Activated naive CD4-positive, alpha-beta T cell treated with anti-CD3 and anti-CD28 coated beads, Interleukin-2, amount 50 U/mL, for 72 hours (primary cell): ENCODE data around the gene SLC30A3. TPM values are rescaled to one million over a fixed set of nuclear protein-coding genes. Genes with fewer than 3 reads are reported as not detected.
A peak's percentile ranks its signal among the peaks of the same experiment; 100 is the strongest.

Experiments used
- ATAC-seq, 2 donors: fragments of 150-1000 bp; cut with Tn5 transposase; 2 replicates each; pipeline ENCODE4 v1.10.0; 2021; ENCODE audit warnings: mild to moderate bottlenecking in 2 of 2, moderate library complexity in 2 of 2
- DNase-seq, 2 donors: peaks; one replicate each; pipeline ENCODE4 v3.0.0; 2021 to 2022; ENCODE audit warnings: low spot score in 2 of 2
- H3K27ac Mint-ChIP-seq, 2 donors: one replicate each; pipeline ENCODE4 v1.8.0; 2022; ENCODE audit warnings: mild to moderate bottlenecking in 2 of 2, mixed read lengths in 2 of 2
- H3K36me3 Mint-ChIP-seq, 2 donors: one replicate each; pipeline ENCODE4 v1.8.0; 2022; ENCODE audit warnings: mixed read lengths in 2 of 2
- H3K9me3 Mint-ChIP-seq, 2 donors: one replicate each; pipeline ENCODE4 v1.8.0; 2022; ENCODE audit warnings: mixed read lengths in 2 of 2
- total RNA-seq, 2 donors: library from RNA; stranded (reverse); gene quantifications; one replicate each; pipeline ENCODE4 v1.2.3, GENCODE V29; 2022

SLC30A3 gene
- total RNA-seq, 2 donors from 2014 or later, result 0.68 to 0.88 TPM

- Mint-ChIP-seq H3K36me3 (peaks cover 49 to 59% of the 10 kb centered on the region in 2 donors), H3K9me3 (no peaks in the 10 kb centered on the region), H3K27ac (peak overlapping the region in 1 of 2 donors; percentile 55)
- DNase-seq (no peak), ATAC-seq (no peak)
Observed at GRCh38 chr2:27222407-27222806, 40.4 kb downstream of the SLC30A3 start.

- H3K9me3 Mint-ChIP-seq, result no peaks in the 10 kb centered on the region
- ATAC-seq, result no peak
- peaks cover 55 to 67% of the 10 kb centered on the region in 2 donors for H3K36me3 Mint-ChIP-seq
- no peak overlapping the region for H3K27ac Mint-ChIP-seq
- no peak for DNase-seq
Observed at GRCh38 chr2:27221166-27221565, 41.7 kb downstream of the SLC30A3 start.

GRCh38 chr2:27220091-27220490 is 42.8 kb downstream of the SLC30A3 start:
- H3K36me3 Mint-ChIP-seq, result peaks cover 55 to 72% of the 10 kb centered on the region in 2 donors
- ATAC-seq (no peak), DNase-seq (no peak)
- H3K27ac Mint-ChIP-seq, result no peak overlapping the region
- H3K9me3 Mint-ChIP-seq, result no peaks in the 10 kb centered on the region

DNA sequence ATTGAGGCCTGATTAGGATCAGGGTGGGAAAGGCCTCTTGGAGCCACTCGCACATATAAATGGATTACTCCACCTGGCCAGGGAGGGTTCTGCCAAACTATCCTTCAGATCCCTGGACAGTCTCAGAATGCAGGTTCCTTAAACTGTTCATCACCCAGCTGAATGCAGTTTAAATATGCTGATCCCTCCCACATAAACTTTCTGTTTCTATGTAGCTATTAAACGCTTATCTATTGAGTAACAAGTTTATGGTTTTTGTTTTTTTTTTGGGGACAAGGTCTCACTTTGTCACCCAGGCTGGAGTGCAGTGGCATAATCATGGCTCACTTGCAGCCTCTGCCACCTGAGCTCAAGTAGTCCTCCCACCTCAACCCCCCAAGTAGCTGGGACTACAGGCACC is 43.8 kb downstream of the SLC30A3 start:
- peaks cover 47 to 69% of the 10 kb centered on the region in 2 donors for H3K36me3 Mint-ChIP-seq
- no peak for ATAC-seq
- no peaks in the 10 kb centered on the region for H3K9me3 Mint-ChIP-seq

GRCh38 chr2:27218614-27219013 is 44.2 kb downstream of the SLC30A3 start:
- Mint-ChIP-seq H3K27ac (peak overlapping the region in 1 of 2 donors; percentile 97), H3K36me3 (peaks cover 48 to 72% of the 10 kb centered on the region in 2 donors), H3K9me3 (no peaks in the 10 kb centered on the region)
- no peak for DNase-seq
- ATAC-seq, result no peak

More for the DNA sequence above, 43.8 kb downstream of the SLC30A3 start:
- no peak overlapping the region for H3K27ac Mint-ChIP-seq
- DNase-seq, result no peak

GRCh38 chr2:27217173-27218121 is 45.4 kb downstream of the SLC30A3 start, which contains the start of gene CAD:
TSS of gene CAD (plus strand) at chr2:27217369. CDS start at chr2:27217552, 183 bp downstream.
- H3K9me3 Mint-ChIP-seq, result no peaks in the 10 kb centered on the region
- peaks cover 55 to 72% of the 10 kb centered on the region in 2 donors for H3K36me3 Mint-ChIP-seq
- ATAC-seq (peak; percentile 91 to 93), DNase-seq (peak; percentile 88)
- H3K27ac Mint-ChIP-seq, result peak within 1 kb of the TSS; percentile 95 to 97

GRCh38 chr2:27216416-27217137 is 46.3 kb downstream of the SLC30A3 start:
- H3K36me3 Mint-ChIP-seq, result peaks cover 51 to 69% of the 10 kb centered on the region in 2 donors
- peak overlapping the region; percentile 95 to 97 for H3K27ac Mint-ChIP-seq
- DNase-seq (no peak), ATAC-seq (no peak)
- H3K9me3 Mint-ChIP-seq, result no peaks in the 10 kb centered on the region

- ATAC-seq (no peak), DNase-seq (no peak)
- H3K9me3 Mint-ChIP-seq, result no peaks in the 10 kb centered on the region
- H3K36me3 Mint-ChIP-seq, result peaks cover 45 to 58% of the 10 kb centered on the region in 2 donors
- no peak overlapping the region for H3K27ac Mint-ChIP-seq
Observed at GRCh38 chr2:27214941-27215340, 47.9 kb downstream of the SLC30A3 start.

DNA sequence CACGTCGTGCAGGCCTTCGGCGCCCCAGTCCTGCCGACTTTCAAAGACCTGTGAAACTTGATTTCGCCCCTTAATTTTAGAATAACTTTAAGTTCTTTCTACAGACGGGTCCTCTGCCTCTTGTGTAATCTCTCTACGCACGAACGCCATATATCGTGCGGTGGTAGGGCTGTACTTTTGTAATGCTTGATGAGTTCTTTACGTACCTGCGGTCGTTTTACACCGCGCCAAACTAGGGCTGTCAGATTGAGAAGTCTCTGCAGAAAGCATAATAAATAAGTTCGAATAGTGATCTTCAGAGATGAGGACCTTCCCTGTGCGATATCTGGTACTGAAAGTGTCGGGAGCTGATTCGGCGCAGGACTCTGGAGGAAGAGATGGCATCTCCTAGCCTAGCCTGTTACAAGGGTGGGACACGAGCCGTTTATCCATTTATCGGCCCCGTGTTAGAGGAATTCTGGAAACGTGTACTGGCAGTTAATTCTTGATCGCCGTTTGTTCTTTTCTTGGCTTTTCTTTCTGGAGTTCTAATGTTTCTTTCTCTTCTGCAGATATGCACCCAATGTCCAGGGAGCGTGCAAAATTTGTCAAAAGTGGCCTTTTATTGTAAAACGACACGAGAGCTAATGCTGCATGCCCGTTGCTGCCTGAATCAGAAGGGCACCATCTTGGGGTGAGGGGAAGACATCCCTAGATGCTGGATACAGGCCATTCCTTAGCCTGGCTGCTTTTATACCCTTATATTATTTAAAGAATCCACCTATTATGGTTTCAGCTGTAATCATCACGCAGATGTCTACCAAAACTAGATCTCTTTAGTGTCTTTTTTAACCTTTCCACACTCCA is 50.0 kb downstream of the SLC30A3 start:
- Mint-ChIP-seq H3K9me3 (no peaks in the 10 kb centered on the region), H3K27ac (peak overlapping the region; percentile 97 to 98), H3K36me3 (peaks cover 34 to 44% of the 10 kb centered on the region in 2 donors)
- ATAC-seq (peak; percentile 9 to 25), DNase-seq (no peak)

GRCh38 chr2:27211943-27212625 is 50.8 kb downstream of the SLC30A3 start, which contains the start of the genes ATRAID and SLC5A6:
TSS of gene ATRAID (plus strand) at chr2:27212041. CDS start at chr2:27212369, 328 bp downstream.
TSS of gene SLC5A6 (minus strand) at chr2:27212268. CDS start at chr2:27207650, 4,618 bp downstream.
- peaks cover 29 to 36% of the 10 kb centered on the region in 2 donors for H3K36me3 Mint-ChIP-seq
- H3K9me3 Mint-ChIP-seq, result no peaks in the 10 kb centered on the region
- peak; percentile 89 to 92 for DNase-seq
- peak within 1 kb of the TSS; percentile 97 to 98 for H3K27ac Mint-ChIP-seq
- peak; percentile 91 for ATAC-seq

GRCh38 chr2:27211241-27211942 is 51.5 kb downstream of the SLC30A3 start:
- peaks cover 25 to 29% of the 10 kb centered on the region in 2 donors for H3K36me3 Mint-ChIP-seq
- DNase-seq (peak in 1 of 2 donors; percentile 13), ATAC-seq (no peak)
- H3K27ac Mint-ChIP-seq, result peak overlapping the region; percentile 95 to 97
- no peaks in the 10 kb centered on the region for H3K9me3 Mint-ChIP-seq

- no peak for ATAC-seq
- Mint-ChIP-seq H3K27ac (peak overlapping the region; percentile 62 to 77), H3K36me3 (peaks cover 20 to 23% of the 10 kb centered on the region in 2 donors), H3K9me3 (no peaks in the 10 kb centered on the region)
- no peak for DNase-seq
Observed at GRCh38 chr2:27209621-27210401, 53.0 kb downstream of the SLC30A3 start.

DNA sequence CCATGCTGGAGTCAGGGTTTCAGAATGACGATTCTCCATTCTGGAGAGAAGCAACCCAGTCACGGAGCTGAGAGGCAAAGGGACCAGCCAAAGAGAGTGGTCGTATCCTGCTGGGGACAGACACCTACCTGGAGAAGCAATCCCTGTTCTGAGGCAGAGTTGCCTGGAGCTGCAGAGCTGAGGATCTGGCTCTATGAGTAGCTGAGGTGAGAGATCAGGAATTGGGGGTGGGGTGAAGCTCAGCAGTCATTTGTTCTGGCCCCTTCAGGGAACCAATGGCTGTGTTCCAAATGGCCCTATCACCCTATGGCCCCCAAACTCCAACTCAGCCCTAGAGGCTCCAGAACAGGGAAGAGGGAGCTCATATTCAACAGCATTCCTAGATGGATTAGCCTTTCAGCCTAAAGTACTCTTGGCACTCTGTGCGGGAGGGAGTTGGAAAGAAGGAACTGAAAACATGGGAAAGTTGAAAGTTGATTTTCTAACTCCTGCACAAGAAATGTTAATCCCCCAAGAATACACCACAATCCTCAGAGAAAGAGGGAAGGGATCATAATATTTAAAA is 54.3 kb downstream of the SLC30A3 start:
- DNase-seq (no peak), ATAC-seq (no peak)
- Mint-ChIP-seq H3K27ac (peak overlapping the region in 1 of 2 donors; percentile 69), H3K9me3 (no peaks in the 10 kb centered on the region), H3K36me3 (peaks cover 14 to 20% of the 10 kb centered on the region in 2 donors)

- peaks cover 0 to 6% of the 10 kb centered on the region in 2 donors for H3K36me3 Mint-ChIP-seq
- no peaks in the 10 kb centered on the region for H3K9me3 Mint-ChIP-seq
- no peak for ATAC-seq
- peak overlapping the region in 1 of 2 donors; percentile 39 for H3K27ac Mint-ChIP-seq
- DNase-seq, result no peak
Observed at GRCh38 chr2:27206346-27206745, 56.5 kb downstream of the SLC30A3 start.
